K562 (cell line): ENCODE measurements around the gene EPHA1. TPM values are rescaled to one million over a fixed set of nuclear protein-coding genes. Genes with fewer than 3 reads are reported as not detected.
A peak's percentile ranks its signal among the peaks of the same experiment; 100 is the strongest.

ENCODE experiments used
- CBX3 ChIP-seq, 2 experiments: IDR thresholded peaks; 1 replicate in 1 of 2; 2 replicates in 1 of 2; pipeline ENCODE4 v1.6.1; 2012; ENCODE audit warnings: inconsistent platforms in 2 of 2, low read length in 2 of 2, borderline replicate concordance in 1 of 2, control low read depth in 1 of 2
- CEBPB ChIP-seq: fragments of 450-650 bp; IDR thresholded peaks from 2 replicates; pipeline ENCODE4 v1.6.1; 2016; ENCODE audit warnings: missing genetic modification characterization, missing compliant biosample characterization
- ESRRA ChIP-seq: fragments of 450-650 bp; IDR thresholded peaks from 2 replicates; pipeline ENCODE4 v1.6.1; 2014; ENCODE audit warnings: low read depth, mild to moderate bottlenecking, moderate library complexity, borderline replicate concordance
- GMEB1 ChIP-seq: fragments of 250-450 bp; sonication (Bioruptor Pico); IDR thresholded peaks from 2 replicates; pipeline ENCODE4 v1.4.0; 2020; ENCODE audit warnings: mild to moderate bottlenecking
- JUND ChIP-seq, 2 experiments: IDR thresholded peaks; 2 replicates in 1 of 2; 3 replicates in 1 of 2; pipeline ENCODE4 v1.6.1; 2011; ENCODE audit warnings: borderline replicate concordance in 2 of 2, low read depth in 2 of 2, low read length in 2 of 2, improper control_type of control experiment in 1 of 2, missing biosample characterization in 1 of 2, missing genetic modification characterization in 1 of 2, missing genetic modification reagents in 1 of 2
- PML ChIP-seq: IDR thresholded peaks from 2 replicates; pipeline ENCODE4 v1.6.1; 2012; ENCODE audit warnings: low read length, inconsistent platforms
- SIRT6 ChIP-seq: IDR thresholded peaks from one replicate; pipeline ENCODE4 v1.6.1; 2012; ENCODE audit warnings: low read depth, mild to moderate bottlenecking, control low read depth, inconsistent platforms, low read length, moderate library complexity
- UBTF ChIP-seq, 2 experiments: IDR thresholded peaks; 2 replicates each; pipeline ENCODE4 v1.6.1; 2012; ENCODE audit warnings: improper control_type of control experiment in 2 of 2, low read depth in 2 of 2, low read length in 2 of 2, borderline replicate concordance in 1 of 2
- ZBTB40 ChIP-seq, 2 experiments: fragments of 450-650 bp in 1 of 2; sonication (generic) in 1 of 2; formaldehyde crosslinking in 1 of 2; IDR thresholded peaks; 2 replicates each; pipeline versions ENCODE4 v1.7.1 to v1.9.0; 2016 to 2022; ENCODE audit warnings: inconsistent platforms in 1 of 2, mild to moderate bottlenecking in 1 of 2, missing genetic modification reagents in 1 of 2
- polyA plus RNA-seq, 8 experiments: library from polyadenylated mRNA; depleted of rRNA in 4 of 8; stranded (reverse) in 5 of 8; unstranded in 3 of 8; fragments of >200 nt; fragmentation: Nextera tagmentation in 2 of 8; fragmentation: Illumina TruSeq in 1 of 8; extraction: Ambion mirVana in 2 of 8; extraction: Trizol in 1 of 8; gene quantifications; 2 replicates each; pipeline versions ENCODE4 v1.2.1 to v1.2.3, GENCODE V29; 2011 to 2014; ENCODE audit warnings: inconsistent platforms in 1 of 8, missing spikeins in 1 of 8
- total RNA-seq, 7 experiments: library from RNA; depleted of rRNA in 6 of 7; stranded (reverse); fragments of >200 nt in 6 of 7; fragmentation: Illumina TruSeq in 2 of 7; extraction: Trizol in 2 of 7; gene quantifications; 2 replicates each; pipeline versions ENCODE4 v1.2.1 to v1.2.3, GENCODE V29; 2011 to 2021; ENCODE audit warnings: low replicate concordance in 1 of 7

Gene EPHA1
- total and polyA plus RNA-seq, 9 of the 15 experiments (the other 6 are each of a cell fraction or from before 2014, with no cell fraction given) = 0.22 to 0.57 (median 0.32) TPM; not detected in 6

- peak; percentile 63 for TF ChIP-seq ZBTB40 (IDR thresholded peaks at IDR 0.05)
- no peak for TF ChIP-seq ZBTB40 (CRISPR knock-in tag; IDR thresholded peaks at IDR 0.05)
- TF ChIP-seq JUND (IDR thresholded peaks at IDR 0.05; ENCODE audit: borderline replicate concordance, low read depth, low read length) = peak; percentile 55
- peak; percentile 68; the same call in 1 of the 3 replicates for TF ChIP-seq JUND (tag; IDR thresholded peaks at IDR 0.05; ENCODE audit: borderline replicate concordance, low read depth, low read length)
- TF ChIP-seq SIRT6 = no peak
- TF ChIP-seq UBTF (IDR thresholded peaks at IDR 0.05; ENCODE audit: borderline replicate concordance in 1 of 2, low read depth in 2 of 2, low read length in 2 of 2) = 0 out of 4 replicates have a peak, but pooled peaks of 1 of the 2 experiments have one; percentile 30
- TF ChIP-seq PML = peak; percentile 67; the same call in 1 of the 2 replicates
- no peak for TF ChIP-seq GMEB1
- peak; percentile 95 for TF ChIP-seq ESRRA
- peak in 1 of 2 experiments; percentile 78; a peak in 1 of 3 replicates for TF ChIP-seq CBX3 (IDR thresholded peaks at IDR 0.05; ENCODE audit: borderline replicate concordance in 1 of 2, low read length in 2 of 2)
- TF ChIP-seq CEBPB (tag) = peak; percentile 72
Measured at GRCh38 chr7:143426479-143427142, 18.0 kb upstream of the EPHA1 start (continued).
